C4-2B (cell line): ENCODE measurements around the gene PBX1.

Experiments used
- H3K27ac ChIP-seq: fragments of 450-650 bp; 2 replicates; pipeline ENCODE4 v1.5.1; 2017
- ZFX ChIP-seq: fragments of 450-650 bp; IDR thresholded peaks from 2 replicates; pipeline ENCODE4 v1.6.1; 2017
- TF ChIP-seq, protein P1 (sequence below): fragments of 450-650 bp; conservative IDR thresholded peaks from 2 replicates; pipeline ENCODE4 v1.5.1; 2017; ENCODE audit warnings: mild to moderate bottlenecking

PBX1 gene

DNA sequence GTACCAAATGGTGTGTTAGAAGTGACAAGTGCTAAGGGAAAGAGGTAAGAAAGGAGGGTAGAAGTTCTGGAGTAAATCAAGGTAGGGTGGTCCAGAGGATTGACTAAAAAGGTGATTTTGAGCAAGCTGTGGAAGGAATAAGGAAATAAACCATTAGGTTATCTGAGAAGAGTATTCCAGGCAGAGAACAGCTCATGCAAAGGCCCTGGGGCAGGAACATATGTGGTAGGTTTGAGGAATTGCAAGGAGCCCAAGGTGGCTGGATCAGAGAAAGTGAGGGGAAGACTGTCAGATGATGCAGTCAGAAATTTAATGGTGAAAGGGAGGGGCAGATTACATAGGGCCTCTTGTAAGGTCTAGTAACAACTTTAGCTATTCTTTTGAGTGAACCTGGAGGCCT is 302.6 kb downstream of the PBX1 start:
- TF ChIP-seq, protein P1, sequence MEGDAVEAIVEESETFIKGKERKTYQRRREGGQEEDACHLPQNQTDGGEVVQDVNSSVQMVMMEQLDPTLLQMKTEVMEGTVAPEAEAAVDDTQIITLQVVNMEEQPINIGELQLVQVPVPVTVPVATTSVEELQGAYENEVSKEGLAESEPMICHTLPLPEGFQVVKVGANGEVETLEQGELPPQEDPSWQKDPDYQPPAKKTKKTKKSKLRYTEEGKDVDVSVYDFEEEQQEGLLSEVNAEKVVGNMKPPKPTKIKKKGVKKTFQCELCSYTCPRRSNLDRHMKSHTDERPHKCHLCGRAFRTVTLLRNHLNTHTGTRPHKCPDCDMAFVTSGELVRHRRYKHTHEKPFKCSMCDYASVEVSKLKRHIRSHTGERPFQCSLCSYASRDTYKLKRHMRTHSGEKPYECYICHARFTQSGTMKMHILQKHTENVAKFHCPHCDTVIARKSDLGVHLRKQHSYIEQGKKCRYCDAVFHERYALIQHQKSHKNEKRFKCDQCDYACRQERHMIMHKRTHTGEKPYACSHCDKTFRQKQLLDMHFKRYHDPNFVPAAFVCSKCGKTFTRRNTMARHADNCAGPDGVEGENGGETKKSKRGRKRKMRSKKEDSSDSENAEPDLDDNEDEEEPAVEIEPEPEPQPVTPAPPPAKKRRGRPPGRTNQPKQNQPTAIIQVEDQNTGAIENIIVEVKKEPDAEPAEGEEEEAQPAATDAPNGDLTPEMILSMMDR = no peak
- TF ChIP-seq ZFX = no peak
- H3K27ac ChIP-seq = no peak overlapping the region

DNA sequence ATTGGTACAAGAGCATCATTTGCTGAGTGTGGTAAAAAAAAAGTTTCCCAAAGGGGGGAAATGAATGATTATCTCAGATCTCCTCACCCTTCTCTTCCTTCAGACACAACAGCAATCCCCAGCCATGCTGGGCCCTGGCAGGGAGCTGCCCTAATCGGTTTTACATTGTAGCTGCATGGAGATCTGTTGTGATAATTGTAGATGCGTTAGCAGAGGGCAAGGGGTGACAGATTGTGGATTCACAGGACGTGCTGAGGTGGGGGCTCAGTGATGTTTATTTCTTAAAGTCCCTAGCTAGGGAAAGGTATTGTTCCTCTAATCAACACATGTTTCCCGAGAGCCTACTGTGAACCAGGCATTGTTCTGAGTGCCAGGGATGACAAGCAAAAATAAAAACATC is 304.1 kb downstream of the PBX1 start:
- no peak for TF ChIP-seq ZFX
- TF ChIP-seq, protein P1 = no peak
- H3K27ac ChIP-seq = no peak overlapping the region

GRCh38 chr1:164864161-164864560 is 305.2 kb downstream of the PBX1 start:
- H3K27ac ChIP-seq = no peak overlapping the region
- TF ChIP-seq ZFX = no peak
- TF ChIP-seq, protein P1 = no peak

GRCh38 chr1:164865385-164865784 is 306.4 kb downstream of the PBX1 start:
- TF ChIP-seq ZFX = no peak
- TF ChIP-seq, protein P1 = no peak
- H3K27ac ChIP-seq = no peak overlapping the region

GRCh38 chr1:164867590-164867989 is 308.6 kb downstream of the PBX1 start:
- H3K27ac ChIP-seq = no peak overlapping the region
- TF ChIP-seq, protein P1 = no peak
- no peak for TF ChIP-seq ZFX

- TF ChIP-seq, protein P1 = no peak
- no peak for TF ChIP-seq ZFX
- H3K27ac ChIP-seq = no peak overlapping the region
Measured at GRCh38 chr1:164868990-164869389, 310.0 kb downstream of the PBX1 start.

GRCh38 chr1:164875518-164875917 is 316.5 kb downstream of the PBX1 start:
- TF ChIP-seq, protein P1 = no peak
- no peak for TF ChIP-seq ZFX
- no peak overlapping the region for H3K27ac ChIP-seq
